Measurements from ENCODE around the gene PITPNC1. TPM values are rescaled to one million over a fixed set of nuclear protein-coding genes. Genes with fewer than 3 reads are reported as not detected.

The PITPNC1 gene
- polyA plus RNA-seq, 1 experiment: 9.1 TPM

DNA sequence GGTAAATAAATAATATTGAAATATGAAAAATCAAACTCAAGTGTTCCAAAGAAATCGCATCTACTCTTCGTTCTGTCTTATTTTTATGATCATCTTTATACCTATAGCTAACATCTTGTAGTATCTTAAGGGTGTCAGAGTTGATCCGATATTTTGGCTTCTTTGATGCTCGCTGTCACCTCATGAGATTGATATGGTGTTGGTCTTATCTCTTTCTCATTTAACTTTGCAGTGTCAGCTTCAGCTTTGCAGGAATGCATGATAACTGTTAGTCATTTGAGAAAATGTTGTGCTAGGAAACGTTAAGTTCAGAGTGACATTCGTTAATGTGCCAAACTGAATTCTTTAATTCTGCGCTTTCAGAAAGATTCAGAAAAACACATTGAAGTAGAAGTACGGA, 360.1 kb downstream of the PITPNC1 start:
- TF ChIP-seq, protein P1, sequence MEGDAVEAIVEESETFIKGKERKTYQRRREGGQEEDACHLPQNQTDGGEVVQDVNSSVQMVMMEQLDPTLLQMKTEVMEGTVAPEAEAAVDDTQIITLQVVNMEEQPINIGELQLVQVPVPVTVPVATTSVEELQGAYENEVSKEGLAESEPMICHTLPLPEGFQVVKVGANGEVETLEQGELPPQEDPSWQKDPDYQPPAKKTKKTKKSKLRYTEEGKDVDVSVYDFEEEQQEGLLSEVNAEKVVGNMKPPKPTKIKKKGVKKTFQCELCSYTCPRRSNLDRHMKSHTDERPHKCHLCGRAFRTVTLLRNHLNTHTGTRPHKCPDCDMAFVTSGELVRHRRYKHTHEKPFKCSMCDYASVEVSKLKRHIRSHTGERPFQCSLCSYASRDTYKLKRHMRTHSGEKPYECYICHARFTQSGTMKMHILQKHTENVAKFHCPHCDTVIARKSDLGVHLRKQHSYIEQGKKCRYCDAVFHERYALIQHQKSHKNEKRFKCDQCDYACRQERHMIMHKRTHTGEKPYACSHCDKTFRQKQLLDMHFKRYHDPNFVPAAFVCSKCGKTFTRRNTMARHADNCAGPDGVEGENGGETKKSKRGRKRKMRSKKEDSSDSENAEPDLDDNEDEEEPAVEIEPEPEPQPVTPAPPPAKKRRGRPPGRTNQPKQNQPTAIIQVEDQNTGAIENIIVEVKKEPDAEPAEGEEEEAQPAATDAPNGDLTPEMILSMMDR (IDR thresholded peaks at IDR 0.05; ENCODE audit: low read depth, low read length): no peak
- DNase-seq (ENCODE audit: low read depth, low spot score): no peak
- Histone ChIP-seq H3K27ac (ENCODE audit: low read depth, low read length) (no peak overlapping the region), H3K4me3 (ENCODE audit: low read depth, low read length) (no peak overlapping the region), H3K9me3 (ENCODE audit: control insufficient read depth, insufficient read depth, low read length) (no peaks in the 10 kb centered on the region), H3K27me3 (ENCODE audit: control insufficient read depth, insufficient read depth, low read length) (no peaks in the 10 kb centered on the region)
- CTCF ChIA-PET: no interaction called here
- POLR2A ChIA-PET: no interaction called here

- Histone ChIP-seq H3K4me3 (ENCODE audit: low read depth, low read length) (no peak overlapping the region), H3K9me3 (ENCODE audit: control insufficient read depth, insufficient read depth, low read length) (no peaks in the 10 kb centered on the region), H3K27me3 (ENCODE audit: control insufficient read depth, insufficient read depth, low read length) (no peaks in the 10 kb centered on the region), H3K27ac (ENCODE audit: low read depth, low read length) (no peak overlapping the region)
- DNase-seq (ENCODE audit: low read depth, low spot score): no peak
- CTCF ChIA-PET: no interaction called here
- POLR2A ChIA-PET: no interaction called here
- TF ChIP-seq, protein P1 (IDR thresholded peaks at IDR 0.05; ENCODE audit: low read depth, low read length): no peak
Observed at GRCh38 chr17:67742025-67742424, 364.9 kb downstream of the PITPNC1 start.

Small RNAs within 50 kb of the gene (small RNA-seq; reads per million reads assigned to genes)
- gene MIR548AA2 (ENCODE audit: insufficient read length, low read depth): not detected
- gene MIR548D2 (ENCODE audit: insufficient read length, low read depth): not detected
- not detected for gene RF00019 (ENCODE audit: insufficient read length, low read depth)
- not detected for gene RN7SL756P (ENCODE audit: insufficient read length, low read depth)
- gene SNORA38B (ENCODE audit: insufficient read length, low read depth): 1.6 reads per million

Other genes starting within 250 kb of the PITPNC1 start
- gene HELZ, start 132.1 kb upstream of the PITPNC1 start, polyA plus RNA-seq (2011; rRNA removed): 23.2 and 28.2 TPM in 2 replicates
- gene PSMD12, start 10.7 kb upstream of the PITPNC1 start, polyA plus RNA-seq (2011; rRNA removed): 31.5 and 42.1 TPM in 2 replicates